NCI-H2171 treated with DMSO at 0.1 percent for 48 hours (cell line): ENCODE results near the gene RUBCNL.

Source experiments
- DNase-seq: peaks from one replicate; lab custom pipeline; 2025; lab: John Stamatoyannopoulos, UW

RUBCNL gene

DNA sequence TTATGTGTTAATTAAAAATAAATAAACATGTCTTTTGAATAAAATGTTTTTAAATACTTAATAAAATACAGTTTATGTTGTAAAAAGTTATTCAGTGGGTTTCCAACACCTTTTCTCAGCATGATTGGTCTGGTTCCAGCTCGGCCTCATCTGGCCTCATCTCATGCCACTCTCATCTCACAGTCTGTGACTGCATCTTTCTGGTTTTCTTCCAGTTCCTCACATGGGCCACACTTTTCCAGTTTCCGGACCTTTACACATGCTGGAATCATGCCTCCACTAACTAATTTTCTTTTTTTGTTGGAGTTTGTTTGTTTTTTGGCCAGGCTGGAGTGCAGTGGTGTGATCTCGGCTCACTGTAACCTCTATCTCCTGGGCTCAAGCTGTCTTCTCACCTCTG, 82.5 kb downstream of the RUBCNL start:
- DNase-seq, result no peak

DNA sequence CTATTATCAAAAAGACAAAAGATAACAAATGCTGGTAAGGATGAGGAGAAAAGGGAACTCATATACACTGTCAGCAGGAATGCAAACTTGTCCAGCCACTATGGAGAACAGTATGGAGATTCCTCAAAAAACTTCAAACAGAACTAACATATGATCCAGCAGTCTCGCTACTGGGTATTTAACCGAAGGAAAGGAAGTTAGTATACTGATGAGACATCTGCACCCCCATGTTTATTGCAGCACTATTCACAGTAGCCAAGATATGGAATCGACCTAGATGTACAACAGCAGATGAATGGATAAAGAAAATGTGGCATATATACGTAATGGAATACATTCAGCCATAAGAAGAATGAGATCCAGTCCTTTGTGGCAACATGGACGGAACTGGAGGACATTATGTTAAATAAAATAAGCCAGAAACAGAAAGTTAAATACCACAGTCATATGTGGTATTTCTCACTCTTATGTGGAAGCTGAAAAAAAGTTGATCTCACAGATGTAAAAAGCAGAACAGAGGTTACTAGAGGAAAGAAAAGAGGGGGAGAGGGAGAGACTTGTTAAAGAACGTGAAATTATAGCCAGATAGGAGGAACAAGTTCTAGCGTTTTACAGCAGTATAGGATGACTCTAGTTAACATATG, 83.2 kb downstream of the RUBCNL start:
- DNase-seq, result no peak

DNA sequence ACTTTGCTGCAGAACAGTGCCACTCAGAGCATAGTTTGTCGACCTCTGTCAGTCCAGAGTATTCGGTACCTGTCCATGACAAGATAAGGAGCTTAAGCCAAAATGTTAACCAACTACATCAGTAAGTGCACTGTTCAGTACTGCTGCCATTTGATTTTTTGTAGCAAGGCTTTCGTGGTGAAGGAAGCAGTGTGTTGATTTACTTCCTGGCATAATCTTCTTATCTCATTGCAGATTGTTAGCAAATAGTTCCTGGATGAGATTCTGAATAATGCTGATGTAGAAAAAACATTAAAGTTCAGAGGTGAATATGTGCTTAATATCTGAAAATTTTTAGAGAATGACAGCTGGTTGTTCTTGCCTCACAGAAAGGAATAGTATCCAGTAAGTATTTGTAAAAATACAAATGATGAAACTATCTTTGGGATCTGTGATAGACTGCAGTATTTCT, 89.7 kb downstream of the RUBCNL start:
- no peak for DNase-seq

DNA sequence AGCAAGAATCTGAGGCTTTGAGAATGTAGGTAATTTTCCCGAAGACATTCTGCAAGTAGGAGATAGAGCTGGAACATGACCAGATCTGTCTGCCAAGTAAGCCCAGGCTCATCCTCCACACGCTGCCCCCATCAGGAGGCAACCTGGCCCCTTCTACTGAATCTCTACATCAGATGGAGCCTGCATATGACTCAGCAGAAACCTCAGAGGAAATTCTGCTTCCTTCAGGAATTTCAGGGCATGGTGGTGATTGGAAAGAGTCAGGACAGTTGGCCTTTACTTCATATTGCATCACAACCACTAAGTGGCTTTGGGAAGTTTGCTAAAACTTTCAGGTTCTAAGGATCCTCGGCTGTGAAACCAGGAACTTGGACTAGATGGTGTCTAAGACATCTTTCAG, 90.1 kb downstream of the RUBCNL start:
- DNase-seq, result no peak

DNA sequence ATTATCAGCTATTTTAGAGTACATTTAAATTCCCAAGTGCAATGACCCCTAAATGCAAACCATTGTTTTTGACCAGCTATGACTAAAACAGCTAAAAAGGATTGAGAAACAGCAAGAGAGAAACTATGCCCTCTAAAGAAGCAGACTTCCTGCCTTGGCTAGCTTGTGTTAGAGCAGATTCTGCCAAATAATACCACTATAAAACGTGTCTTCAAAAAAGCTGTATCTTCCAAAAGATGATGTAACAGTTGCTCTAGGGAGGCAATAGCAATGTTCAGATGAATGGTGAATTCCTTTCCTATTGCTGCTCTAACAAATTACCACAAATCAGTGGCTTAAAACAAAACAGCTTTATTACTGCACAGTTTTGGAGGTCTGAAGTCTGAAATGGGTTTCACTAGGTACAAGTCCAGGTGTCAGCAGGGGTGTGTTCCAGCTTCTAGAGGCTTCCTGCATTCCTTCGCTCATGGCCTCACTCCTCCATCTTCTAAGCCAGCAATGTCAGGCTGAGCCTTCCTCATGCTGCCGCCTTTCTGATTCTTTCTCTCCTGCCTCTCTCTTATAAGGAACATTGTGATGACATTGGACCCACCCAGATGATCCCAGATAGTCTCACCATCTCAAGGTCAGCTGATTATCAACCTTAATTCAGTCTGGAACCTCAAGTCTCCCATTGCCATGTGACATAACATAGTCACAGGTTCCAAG, 90.8 kb downstream of the RUBCNL start:
- no peak for DNase-seq

DNA sequence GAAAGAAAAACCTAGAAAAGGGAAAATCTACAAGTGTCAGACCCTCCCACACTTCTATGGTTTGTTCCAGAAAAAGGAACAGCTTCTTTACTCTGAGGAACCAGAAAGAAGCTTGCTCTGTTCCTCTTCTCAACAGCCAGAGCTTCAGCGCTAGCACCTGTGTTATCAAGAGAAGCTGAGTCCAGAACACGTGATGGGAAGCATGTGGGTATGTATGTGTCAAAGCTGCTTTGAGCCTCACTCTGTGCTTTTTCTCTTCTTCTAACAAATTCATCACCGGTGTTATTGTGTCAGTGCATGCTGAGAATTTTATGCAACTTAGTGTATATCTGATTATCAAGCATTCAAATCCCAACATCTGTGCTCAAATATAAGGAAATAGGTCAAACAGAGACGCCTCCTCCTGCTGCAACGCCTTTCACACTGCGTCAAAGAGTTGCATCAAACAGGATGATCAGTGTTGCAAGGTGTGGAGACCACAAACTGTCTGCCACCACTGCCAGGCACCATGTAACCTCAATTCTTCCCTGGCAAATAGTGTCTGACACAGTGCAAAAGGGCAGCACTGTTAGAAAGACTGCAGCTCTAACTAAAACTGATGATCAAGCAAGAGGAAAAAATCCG, 91.4 kb downstream of the RUBCNL start:
- DNase-seq, result no peak

DNA sequence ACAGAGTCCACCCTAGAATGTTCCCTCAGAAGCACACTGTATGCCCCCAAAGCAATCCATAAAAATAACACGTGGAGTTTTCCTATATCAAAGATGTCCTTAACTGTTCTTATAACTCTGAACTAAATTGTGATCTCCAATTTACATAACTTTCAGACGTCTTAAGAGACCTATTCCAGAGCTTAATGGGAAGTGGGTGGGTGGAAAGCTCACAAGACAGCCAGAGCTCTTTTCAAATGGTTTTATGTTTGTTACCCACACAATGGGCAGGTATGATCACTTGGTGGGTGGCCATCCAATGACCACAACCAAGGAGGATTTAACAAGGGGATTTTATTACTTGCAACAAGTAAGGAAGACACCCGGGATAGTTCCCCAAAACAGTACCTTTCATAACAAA, 93.6 kb downstream of the RUBCNL start:
- no peak for DNase-seq
